GM21576 (cell line): ENCODE data around the gene COPZ2.
"Not testable (repeated sequence)": the region's sequence is repeated elsewhere in the genome, so short reads cannot be mapped to it uniquely, and the experiment has no call there.

ENCODE experiments used
- ATAC-seq: cut with Tn5 transposase; IDR thresholded peaks from one replicate; pipeline ENCODE4 v1.9.1; 2021; ENCODE audit warnings: mild to moderate bottlenecking, moderate library complexity; ENCODE audit not compliant: unreplicated experiment

Gene COPZ2, protein sequence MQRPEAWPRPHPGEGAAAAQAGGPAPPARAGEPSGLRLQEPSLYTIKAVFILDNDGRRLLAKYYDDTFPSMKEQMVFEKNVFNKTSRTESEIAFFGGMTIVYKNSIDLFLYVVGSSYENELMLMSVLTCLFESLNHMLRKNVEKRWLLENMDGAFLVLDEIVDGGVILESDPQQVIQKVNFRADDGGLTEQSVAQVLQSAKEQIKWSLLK

DNA sequence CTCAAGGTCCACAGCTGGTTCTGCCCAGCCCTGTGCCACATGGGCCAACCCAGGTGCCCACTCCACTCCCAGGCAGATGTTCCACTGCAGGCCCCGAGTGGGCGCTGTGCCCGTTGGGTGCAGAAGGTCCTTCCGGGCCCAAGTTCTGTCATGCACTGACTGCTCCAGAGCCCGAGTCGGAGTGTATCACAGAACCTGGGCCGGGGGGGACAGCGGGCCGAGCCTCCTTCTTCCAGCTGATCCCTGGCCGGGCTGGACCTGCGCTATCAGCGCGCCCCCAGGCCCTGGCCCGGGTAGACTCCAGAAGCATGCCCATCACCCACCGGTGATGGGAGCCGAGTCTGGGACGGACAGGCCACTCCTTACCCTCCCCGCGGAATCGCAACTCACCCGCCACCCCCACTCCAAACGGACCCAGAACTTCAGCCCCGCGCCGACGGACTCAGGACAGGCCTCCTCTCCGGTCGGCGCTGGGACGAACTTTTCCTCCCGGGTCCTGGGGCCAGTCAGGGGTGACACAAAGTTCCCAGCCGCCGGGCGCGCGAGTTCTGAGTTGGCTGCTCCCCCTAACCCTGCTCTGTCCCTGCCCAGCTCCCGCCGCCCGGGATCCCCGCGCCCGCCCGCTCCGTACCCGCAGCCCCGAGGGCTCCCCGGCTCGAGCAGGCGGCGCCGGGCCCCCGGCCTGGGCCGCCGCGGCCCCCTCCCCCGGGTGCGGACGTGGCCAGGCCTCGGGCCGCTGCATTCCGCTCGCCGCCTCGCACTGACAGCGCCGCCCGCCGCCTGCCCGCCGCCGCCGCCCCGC is at the start of gene COPZ2:
TSS of gene COPZ2 (minus strand) at position 762 of the 802 bp plus-strand sequence. CDS start at position 742, 20 bp downstream.
- no peak for ATAC-seq

DNA sequence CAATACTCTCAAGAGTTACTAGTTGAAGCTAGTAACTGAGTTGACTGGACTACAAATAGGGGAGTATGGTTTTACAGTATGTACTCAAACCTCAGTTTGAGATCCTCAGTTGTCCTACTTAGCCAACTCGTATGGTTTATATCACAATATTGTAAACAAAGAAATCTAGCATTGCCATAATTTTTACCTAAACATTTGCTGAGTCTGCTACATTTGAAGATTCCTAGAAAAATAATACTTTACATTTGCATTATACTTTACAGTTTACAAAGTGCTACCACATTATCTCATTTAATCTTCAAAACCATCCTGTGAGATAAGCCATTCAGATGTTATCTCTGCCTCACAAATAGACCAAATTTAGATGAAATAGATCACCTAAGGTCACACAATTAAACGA is 47.3 kb upstream of the COPZ2 start:
- ATAC-seq, result no peak

DNA sequence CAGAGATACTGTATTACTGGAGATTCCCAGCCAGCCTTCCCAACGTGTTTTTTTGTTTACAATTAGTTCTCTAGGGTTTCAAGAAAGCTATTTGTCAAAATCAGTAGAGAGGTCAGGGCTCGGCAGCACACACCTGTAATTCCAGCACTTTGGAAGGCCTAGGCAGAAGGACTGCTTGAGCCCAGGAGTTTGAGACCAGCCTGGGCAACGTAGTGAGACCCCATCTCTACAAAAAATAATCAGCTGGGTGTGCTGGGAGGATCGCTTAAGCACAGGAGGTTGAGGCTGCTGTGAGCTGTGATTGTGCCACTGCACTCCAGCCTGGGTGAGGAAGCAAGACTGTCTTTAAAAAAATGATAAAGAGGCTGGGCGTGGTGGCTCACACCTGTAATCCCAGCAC is 44.3 kb upstream of the COPZ2 start:
- no peak for ATAC-seq

DNA sequence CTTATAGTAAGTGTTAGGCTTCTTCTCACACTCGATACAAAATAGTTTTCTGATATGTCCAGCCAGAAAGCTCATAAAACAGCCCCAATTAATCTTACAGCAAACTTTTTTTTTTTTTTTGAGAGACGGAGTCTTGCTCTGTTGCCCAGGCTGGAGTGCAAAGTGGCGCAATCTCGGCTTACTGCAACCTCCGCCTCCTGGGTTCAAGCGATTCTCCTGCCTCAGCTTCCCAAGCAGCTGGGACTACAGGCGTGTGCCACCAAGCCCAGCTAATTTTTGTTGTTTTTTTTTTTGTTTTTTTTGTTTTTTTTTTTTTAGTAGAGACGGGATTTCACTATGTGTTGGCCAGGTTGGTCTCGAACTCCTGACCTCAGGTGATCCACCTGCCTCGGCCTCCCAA is 39.6 kb upstream of the COPZ2 start:
- not testable (repeated sequence) for ATAC-seq

DNA sequence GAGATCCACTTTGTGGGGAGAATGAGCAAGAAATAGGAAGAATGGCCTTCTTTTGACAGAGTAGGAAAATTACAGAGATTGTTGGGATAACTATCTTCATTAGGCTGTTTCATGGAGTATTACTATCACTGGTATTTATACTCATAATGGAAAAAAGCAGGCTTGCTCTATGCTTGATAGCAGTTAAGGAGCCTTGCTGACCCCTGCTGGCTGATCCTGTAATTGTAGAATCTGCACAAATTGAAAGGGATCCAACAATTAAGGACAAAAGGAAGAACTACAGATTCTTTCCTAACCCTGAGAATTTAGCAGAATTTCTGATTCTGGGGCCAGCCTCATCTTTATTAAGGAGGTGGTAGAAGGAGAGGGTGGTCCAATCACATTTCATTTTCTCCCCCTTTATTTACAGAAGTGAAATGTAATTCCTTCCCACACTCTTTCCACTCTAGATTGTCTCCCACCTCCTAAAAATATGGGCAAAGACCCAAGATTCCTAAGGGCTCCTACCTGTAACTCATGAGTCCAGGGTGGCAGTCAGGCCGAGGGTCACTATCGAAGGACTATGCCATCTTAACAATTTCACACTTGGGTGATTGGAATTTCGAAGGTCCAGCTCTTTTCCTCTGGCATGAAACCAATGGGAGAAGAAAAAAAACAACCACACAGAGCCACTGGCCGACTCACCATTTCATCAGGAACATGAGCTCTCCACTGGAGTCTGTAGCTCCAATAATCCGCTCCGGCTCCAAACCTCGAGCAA is 36.9 kb upstream of the COPZ2 start:
- no peak for ATAC-seq

- not testable (repeated sequence) for ATAC-seq
Measured at GRCh38 chr17:48073566-48074094, 36.0 kb upstream of the COPZ2 start.

GRCh38 chr17:48072811-48073210 is 35.2 kb upstream of the COPZ2 start:
- not testable (repeated sequence) for ATAC-seq

GRCh38 chr17:48071654-48072053 is 34.1 kb upstream of the COPZ2 start:
- no peak for ATAC-seq

- ATAC-seq, result no peak
Measured at GRCh38 chr17:48070195-48070594, 32.6 kb upstream of the COPZ2 start.

DNA sequence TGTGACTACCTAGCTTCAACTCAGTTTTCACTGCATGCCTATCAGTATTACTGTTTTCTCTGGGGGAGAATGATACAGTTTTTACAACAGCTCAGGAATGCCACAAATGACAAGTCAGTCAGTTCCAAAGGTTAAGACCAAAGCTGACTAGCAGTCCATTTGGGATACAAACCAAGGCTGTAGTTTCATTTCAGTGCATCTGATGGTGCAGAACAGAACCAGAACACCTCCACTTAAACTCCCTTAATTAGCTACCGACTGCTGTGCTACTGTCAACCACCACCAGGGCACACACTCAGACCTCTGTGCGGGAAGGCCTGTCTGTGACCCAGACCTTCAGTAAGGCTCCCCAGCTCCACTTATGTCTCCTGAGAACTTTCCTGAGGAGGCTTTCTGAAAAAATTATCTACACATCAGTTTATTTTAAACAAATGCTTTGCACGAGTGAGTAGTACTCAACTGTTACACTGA is 30.9 kb upstream of the COPZ2 start:
- no peak for ATAC-seq

GRCh38 chr17:48067808-48068207 is 30.2 kb upstream of the COPZ2 start:
- not testable (repeated sequence) for ATAC-seq

DNA sequence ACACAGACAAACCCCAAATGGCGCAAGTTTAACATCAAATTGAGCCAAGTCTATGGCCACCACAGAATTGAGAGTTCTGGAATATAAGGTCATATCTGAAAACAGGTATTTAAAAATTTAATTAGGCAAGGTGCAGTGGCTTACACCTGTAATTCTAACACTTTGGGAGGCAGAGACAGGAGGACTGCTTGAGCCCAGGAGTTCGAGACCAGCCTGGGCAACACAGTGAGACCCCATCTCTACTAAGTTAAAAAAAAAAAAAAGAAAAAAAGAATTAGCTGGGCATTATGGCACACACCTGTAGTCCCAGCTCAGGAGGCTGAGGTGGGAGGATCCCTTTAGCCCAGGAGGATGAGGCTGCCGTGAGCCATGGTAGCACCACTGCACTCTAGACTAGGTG is 29.6 kb upstream of the COPZ2 start:
- ATAC-seq, result no peak

GRCh38 chr17:48066656-48067055 is 29.1 kb upstream of the COPZ2 start:
- ATAC-seq, result no peak

- ATAC-seq, result no peak
Measured at GRCh38 chr17:48066192-48066591, 28.6 kb upstream of the COPZ2 start.

DNA sequence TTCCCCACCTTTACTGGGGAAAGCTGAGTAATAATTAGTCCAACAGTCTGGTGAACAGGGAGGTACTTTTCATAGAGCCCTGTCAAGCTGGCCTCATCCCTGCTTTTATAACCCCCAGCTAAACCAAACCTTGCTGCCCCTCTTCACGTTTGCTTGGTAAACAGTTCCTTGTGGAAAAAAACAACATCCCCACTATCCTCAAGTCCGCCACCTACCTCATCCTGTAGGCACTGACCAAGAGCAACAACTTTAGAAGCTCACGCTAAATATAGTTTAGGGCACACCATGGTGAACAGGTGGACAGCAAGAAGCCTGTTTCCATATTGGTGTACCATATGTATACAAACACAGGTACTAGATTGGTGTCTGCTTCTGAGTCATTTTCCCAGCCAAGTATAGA is 27.0 kb upstream of the COPZ2 start:
- ATAC-seq, result no peak

- no peak for ATAC-seq
Measured at GRCh38 chr17:48062273-48062672, 24.7 kb upstream of the COPZ2 start.

DNA sequence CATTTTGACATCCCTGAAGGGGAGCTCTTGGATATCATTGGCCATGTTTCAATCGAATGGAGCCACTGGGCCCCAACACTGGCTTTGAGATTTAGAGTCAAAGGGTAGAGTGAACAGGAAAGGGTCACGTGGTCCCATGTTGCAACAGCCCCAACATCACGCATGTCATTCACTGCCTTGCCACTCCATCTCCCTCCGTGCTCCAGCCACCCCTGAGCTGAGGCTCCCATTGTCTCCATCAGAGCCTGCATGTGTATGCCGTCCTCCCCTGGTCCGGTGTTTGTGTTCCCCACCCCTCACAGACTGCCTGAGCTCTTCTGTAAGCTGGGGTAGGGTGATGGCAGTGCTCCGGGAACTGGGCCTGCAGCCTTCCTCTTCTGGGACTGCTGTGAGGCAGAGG is 22.7 kb upstream of the COPZ2 start:
- no peak for ATAC-seq

DNA sequence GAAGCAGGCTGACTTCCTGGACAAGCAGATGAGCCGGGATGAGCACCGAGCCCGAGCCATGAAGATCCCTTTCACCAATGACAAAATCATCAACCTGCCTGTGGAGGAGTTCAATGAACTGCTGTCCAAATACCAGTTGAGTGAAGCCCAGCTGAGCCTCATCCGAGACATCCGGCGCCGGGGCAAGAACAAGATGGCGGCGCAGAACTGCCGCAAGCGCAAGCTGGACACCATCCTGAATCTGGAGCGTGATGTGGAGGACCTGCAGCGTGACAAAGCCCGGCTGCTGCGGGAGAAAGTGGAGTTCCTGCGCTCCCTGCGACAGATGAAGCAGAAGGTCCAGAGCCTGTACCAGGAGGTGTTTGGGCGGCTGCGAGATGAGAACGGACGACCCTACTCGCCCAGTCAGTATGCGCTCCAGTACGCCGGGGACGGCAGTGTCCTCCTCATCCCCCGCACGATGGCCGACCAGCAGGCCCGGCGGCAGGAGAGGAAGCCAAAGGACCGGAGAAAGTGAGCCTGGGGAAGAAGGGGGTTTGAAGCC is 21.6 kb upstream of the COPZ2 start:
- no peak for ATAC-seq

DNA sequence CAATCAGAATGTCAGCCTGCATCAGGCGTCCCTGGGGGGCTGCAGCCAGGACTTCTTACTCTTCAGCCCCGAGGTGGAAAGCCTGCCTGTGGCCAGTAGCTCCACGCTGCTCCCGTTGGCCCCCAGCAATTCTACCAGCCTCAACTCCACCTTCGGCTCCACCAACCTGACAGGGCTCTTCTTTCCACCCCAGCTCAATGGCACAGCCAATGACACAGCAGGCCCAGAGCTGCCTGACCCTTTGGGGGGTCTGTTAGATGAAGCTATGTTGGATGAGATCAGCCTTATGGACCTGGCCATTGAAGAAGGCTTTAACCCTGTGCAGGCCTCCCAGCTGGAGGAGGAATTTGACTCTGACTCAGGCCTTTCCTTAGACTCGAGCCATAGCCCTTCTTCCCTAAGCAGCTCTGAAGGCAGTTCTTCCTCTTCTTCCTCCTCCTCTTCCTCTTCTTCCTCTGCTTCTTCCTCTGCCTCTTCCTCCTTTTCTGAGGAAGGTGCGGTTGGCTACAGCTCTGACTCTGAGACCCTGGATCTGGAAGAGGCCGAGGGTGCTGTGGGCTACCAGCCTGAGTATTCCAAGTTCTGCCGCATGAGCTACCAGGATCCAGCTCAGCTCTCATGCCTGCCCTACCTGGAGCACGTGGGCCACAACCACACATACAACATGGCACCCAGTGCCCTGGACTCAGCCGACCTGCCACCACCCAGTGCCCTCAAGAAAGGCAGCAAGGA is 21.0 kb upstream of the COPZ2 start:
- no peak for ATAC-seq

DNA sequence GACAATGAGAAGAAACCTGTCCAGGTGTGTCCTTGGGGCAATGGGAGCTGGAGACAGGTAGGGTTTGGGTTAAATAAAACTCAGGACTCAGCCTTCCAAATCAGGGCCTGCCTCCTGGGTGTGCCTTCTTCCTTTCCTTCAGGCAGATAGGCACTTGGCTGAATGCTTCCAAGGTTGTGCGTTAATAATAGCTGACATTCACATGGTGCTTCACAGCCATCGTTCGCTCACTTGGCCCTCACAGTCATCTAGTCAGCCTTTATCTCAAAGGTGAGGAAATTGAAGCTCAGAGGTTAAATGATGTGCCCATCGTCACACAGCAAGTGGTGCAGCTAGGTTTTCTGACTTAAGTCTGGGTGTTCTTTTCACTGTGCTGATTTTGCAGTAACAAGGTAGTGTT is 20.0 kb upstream of the COPZ2 start:
- no peak for ATAC-seq
